ENCODE results near the gene MAPK8IP3. TPM values are rescaled to one million over a fixed set of nuclear protein-coding genes. Genes with fewer than 3 reads are reported as not detected.

The MAPK8IP3 gene, protein sequence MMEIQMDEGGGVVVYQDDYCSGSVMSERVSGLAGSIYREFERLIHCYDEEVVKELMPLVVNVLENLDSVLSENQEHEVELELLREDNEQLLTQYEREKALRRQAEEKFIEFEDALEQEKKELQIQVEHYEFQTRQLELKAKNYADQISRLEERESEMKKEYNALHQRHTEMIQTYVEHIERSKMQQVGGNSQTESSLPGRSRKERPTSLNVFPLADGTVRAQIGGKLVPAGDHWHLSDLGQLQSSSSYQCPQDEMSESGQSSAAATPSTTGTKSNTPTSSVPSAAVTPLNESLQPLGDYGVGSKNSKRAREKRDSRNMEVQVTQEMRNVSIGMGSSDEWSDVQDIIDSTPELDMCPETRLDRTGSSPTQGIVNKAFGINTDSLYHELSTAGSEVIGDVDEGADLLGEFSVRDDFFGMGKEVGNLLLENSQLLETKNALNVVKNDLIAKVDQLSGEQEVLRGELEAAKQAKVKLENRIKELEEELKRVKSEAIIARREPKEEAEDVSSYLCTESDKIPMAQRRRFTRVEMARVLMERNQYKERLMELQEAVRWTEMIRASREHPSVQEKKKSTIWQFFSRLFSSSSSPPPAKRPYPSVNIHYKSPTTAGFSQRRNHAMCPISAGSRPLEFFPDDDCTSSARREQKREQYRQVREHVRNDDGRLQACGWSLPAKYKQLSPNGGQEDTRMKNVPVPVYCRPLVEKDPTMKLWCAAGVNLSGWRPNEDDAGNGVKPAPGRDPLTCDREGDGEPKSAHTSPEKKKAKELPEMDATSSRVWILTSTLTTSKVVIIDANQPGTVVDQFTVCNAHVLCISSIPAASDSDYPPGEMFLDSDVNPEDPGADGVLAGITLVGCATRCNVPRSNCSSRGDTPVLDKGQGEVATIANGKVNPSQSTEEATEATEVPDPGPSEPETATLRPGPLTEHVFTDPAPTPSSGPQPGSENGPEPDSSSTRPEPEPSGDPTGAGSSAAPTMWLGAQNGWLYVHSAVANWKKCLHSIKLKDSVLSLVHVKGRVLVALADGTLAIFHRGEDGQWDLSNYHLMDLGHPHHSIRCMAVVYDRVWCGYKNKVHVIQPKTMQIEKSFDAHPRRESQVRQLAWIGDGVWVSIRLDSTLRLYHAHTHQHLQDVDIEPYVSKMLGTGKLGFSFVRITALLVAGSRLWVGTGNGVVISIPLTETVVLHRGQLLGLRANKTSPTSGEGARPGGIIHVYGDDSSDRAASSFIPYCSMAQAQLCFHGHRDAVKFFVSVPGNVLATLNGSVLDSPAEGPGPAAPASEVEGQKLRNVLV (N-terminal part only)
- total RNA-seq (ENCODE audit: low replicate concordance): 28.5 and 71.3 TPM in 2 replicates

DNA sequence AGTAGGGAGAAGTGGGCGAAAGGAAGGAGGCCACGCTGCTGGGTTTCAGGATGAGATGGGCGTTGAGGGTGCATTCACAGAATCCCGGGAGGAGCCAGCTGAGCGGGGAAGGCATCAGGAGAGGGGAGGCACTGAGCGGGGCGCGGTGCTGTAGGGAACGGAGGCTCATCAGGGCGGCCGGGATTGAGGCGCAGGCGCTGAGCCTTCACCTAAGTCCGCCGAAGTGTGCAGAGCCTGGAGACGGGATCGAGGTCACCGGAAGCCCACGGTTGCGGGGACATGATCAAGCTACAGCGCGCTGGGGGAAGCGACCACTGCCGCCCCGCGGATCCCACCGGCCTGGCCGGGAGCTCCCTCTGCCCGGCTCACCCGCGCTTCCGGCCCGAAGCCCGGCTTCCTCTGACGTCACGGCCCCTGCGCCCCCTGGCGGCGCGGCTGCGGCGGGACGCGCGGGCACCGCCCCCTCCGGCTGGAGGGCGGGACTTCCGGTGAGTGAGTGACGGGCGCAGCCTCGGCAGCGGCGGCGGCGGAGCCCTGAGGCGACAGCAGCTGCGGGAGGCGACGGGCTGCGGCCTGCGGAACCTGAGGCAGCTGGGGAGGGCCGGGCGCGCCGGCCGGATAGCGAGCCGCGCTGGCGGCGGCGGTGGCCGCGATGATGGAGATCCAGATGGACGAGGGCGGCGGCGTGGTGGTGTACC lies at the start of gene MAPK8IP3:
TSS of gene MAPK8IP3 (plus strand) at position 508 of the 698 bp plus-strand sequence. CDS start at position 653, 145 bp downstream.
- no peaks in the 10 kb centered on the region for H3K9me3 Mint-ChIP-seq
- Histone ChIP-seq H3K36me3 (no peaks in the 10 kb centered on the region), H3K9ac (peak within 1 kb of the TSS; percentile 74), H4K20me1 (ENCODE audit: low read depth) (peaks cover 44% of the 10 kb centered on the region), H3K9me3 (ENCODE audit: low read depth) (no peaks in the 10 kb centered on the region), H3K4me3 (peak within 1 kb of the TSS; percentile 79), H3K4me2 (peak within 1 kb of the TSS; percentile 98), H2AFZ (replicated peaks) (peak within 1 kb of the TSS; percentile 71), H3K27me3 (no peaks in the 10 kb centered on the region), H3K79me2 (ENCODE audit: low read depth) (peaks cover 46% of the 10 kb centered on the region), H3K4me1 (no peaks in the 10 kb centered on the region), H3F3A (ENCODE audit: low read depth) (peaks cover 39% of the 10 kb centered on the region), H3K27ac (peak within 1 kb of the TSS; percentile 76)
- peaks cover 14% of the 10 kb centered on the region for H3K36me3 Mint-ChIP-seq
- peak within 1 kb of the TSS; percentile 98 for H3K4me3 Mint-ChIP-seq
- peaks cover 23% of the 10 kb centered on the region for H3K4me1 Mint-ChIP-seq
- peak within 1 kb of the TSS; percentile 97 for H3K27ac Mint-ChIP-seq
- DNase-seq (ENCODE audit: low spot score): peak; percentile 97
- peaks cover 13% of the 10 kb centered on the region for H3K27me3 Mint-ChIP-seq (ENCODE audit: insufficient read depth, low read depth)
- no peak for TF ChIP-seq EZH2 (IDR thresholded peaks at IDR 0.05)
- TF ChIP-seq, protein P1, sequence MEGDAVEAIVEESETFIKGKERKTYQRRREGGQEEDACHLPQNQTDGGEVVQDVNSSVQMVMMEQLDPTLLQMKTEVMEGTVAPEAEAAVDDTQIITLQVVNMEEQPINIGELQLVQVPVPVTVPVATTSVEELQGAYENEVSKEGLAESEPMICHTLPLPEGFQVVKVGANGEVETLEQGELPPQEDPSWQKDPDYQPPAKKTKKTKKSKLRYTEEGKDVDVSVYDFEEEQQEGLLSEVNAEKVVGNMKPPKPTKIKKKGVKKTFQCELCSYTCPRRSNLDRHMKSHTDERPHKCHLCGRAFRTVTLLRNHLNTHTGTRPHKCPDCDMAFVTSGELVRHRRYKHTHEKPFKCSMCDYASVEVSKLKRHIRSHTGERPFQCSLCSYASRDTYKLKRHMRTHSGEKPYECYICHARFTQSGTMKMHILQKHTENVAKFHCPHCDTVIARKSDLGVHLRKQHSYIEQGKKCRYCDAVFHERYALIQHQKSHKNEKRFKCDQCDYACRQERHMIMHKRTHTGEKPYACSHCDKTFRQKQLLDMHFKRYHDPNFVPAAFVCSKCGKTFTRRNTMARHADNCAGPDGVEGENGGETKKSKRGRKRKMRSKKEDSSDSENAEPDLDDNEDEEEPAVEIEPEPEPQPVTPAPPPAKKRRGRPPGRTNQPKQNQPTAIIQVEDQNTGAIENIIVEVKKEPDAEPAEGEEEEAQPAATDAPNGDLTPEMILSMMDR (IDR thresholded peaks at IDR 0.05): peak; percentile 90

DNA sequence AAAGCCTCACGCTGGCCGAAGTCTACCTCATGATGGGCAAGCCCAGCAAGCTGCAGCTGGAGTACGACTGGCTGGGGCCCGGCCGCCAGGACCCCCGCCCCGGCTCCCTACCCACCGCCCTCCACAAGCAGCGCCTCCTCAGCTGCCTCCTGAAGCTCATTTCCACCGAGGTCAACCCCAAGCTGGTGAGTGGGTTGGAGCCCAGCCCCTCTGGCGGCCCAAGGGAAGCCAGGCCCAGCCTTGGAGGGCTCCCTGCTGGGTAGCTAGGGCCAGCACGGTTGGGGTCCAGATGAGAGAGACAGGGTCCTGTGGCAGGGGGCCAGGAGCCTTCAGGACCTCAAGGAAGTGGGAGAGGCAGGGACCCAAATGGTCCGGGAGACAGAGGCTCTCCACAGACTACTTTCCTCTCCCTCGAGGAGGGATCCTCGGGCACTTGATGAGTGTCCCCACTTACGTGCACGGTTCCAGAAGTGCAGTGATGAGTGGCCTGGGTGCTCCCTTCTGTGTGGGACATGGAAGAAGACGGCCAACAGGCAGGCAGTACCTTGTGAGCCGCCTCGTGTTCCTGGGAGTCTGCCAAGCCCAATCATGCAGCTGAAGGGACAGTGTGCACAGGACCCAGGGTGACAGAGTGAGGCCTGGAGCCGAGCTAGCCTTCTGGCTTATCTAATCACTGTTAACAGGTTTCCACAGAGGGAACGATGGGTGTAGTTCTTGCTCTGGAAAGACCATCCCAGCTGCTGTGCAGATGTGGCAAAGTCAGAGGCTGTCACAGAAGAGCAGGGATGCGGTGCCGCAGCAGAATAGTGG lies 49.0 kb upstream of the MAPK8IP3 start:
- no peak for DNase-seq (ENCODE audit: low spot score)
- no peak overlapping the region for H3K27ac Mint-ChIP-seq
- no peaks in the 10 kb centered on the region for H3K79me2 ChIP-seq (ENCODE audit: low read depth)
- H3F3A ChIP-seq (ENCODE audit: low read depth): no peaks in the 10 kb centered on the region
- no peak overlapping the region for H3K9ac ChIP-seq
- H3K27ac ChIP-seq: no peak overlapping the region
- H3K27me3 ChIP-seq: no peaks in the 10 kb centered on the region
- H3K4me1 Mint-ChIP-seq: no peaks in the 10 kb centered on the region
- TF ChIP-seq, protein P1 (IDR thresholded peaks at IDR 0.05): no peak
- TF ChIP-seq EZH2 (IDR thresholded peaks at IDR 0.05) (no peak), EZH2phosphoT487 (IDR thresholded peaks at IDR 0.05) (no peak)
- no peaks in the 10 kb centered on the region for H3K36me3 ChIP-seq
- H3K27me3 Mint-ChIP-seq (ENCODE audit: insufficient read depth, low read depth): no peaks in the 10 kb centered on the region
- no peak overlapping the region for H2AFZ ChIP-seq (replicated peaks)
- peaks cover 10% of the 10 kb centered on the region for H3K36me3 Mint-ChIP-seq
- H3K4me1 ChIP-seq: no peaks in the 10 kb centered on the region
- H3K4me3 Mint-ChIP-seq: no peak overlapping the region
- H3K9me3 Mint-ChIP-seq: no peaks in the 10 kb centered on the region
- H3K4me3 ChIP-seq: no peak overlapping the region
- H3K9me3 ChIP-seq (ENCODE audit: low read depth): no peaks in the 10 kb centered on the region
- no peaks in the 10 kb centered on the region for H4K20me1 ChIP-seq (ENCODE audit: low read depth)
- no peak overlapping the region for H3K4me2 ChIP-seq

Measured in neural progenitor cell (in vitro differentiated cells).